ENCODE measurements around the gene MUS81.

DNA sequence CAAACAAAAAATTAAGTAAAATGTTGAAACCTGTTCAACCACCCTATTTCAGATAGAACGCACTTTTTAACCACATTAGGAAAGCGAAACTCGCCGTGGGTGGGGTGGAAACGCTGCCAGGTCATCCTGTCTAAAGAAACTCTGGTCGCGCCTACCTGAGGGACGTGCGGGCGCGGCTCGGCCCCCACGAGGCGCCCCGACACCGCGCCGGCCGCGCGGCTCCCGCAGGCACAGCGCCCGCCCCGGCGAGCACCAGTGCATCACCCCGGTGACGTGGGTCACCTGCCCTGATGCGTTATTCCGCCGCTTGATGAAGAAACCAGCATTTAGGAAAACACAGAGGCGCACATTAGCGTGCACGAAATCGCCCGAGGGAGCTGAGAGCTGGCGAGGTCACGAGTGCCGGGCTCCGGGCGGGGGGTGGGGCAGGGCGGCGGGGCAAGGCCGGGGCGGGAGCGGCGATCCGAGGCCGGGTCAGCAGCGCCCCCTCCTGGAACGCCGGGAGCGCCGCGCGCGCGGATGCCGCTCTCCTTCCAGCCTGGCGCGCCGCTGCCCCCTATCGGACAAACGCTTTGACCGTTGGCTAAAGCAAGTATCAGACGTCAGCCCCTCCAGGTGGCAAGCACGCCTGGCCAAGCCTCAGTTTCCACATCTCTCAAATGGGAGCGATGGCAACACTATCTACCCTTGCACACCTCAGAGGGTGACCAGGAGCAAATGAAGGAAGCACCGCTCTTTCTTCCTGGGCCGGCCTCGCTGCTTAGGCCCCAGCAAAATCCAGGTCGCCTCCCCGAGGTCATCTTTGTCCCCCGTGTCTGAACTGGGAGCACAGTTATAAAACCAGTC lies 42.2 kb upstream of the MUS81 start:
- TF ChIP-seq, protein P1, sequence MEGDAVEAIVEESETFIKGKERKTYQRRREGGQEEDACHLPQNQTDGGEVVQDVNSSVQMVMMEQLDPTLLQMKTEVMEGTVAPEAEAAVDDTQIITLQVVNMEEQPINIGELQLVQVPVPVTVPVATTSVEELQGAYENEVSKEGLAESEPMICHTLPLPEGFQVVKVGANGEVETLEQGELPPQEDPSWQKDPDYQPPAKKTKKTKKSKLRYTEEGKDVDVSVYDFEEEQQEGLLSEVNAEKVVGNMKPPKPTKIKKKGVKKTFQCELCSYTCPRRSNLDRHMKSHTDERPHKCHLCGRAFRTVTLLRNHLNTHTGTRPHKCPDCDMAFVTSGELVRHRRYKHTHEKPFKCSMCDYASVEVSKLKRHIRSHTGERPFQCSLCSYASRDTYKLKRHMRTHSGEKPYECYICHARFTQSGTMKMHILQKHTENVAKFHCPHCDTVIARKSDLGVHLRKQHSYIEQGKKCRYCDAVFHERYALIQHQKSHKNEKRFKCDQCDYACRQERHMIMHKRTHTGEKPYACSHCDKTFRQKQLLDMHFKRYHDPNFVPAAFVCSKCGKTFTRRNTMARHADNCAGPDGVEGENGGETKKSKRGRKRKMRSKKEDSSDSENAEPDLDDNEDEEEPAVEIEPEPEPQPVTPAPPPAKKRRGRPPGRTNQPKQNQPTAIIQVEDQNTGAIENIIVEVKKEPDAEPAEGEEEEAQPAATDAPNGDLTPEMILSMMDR (IDR thresholded peaks at IDR 0.05) = peak; percentile 96 to 97 (median 96)
- TF ChIP-seq POLR2A (IDR thresholded peaks at IDR 0.05) = no peak

Measured in ovary (tissue), 3 donors.